GM12874 (cell line): ENCODE results near the gene SERPINB2.

Experiments
- CTCF ChIP-seq: IDR thresholded peaks from 2 replicates; pipeline ENCODE4 v1.5.1; 2011; ENCODE audit warnings: low read depth, mild to moderate bottlenecking, control low read depth, low read length, moderate library complexity; ENCODE audit not compliant: insufficient read depth

The SERPINB2 gene

GRCh38 chr18:63897072-63897471 lies 9.6 kb downstream of the SERPINB2 start:
- no peak for TF ChIP-seq CTCF

- TF ChIP-seq CTCF: no peak
Measured at GRCh38 chr18:63899206-63899605, 11.7 kb downstream of the SERPINB2 start.

GRCh38 chr18:63903851-63904570 lies 16.5 kb downstream of the SERPINB2 start:
- no peak for TF ChIP-seq CTCF

GRCh38 chr18:63904694-63905093 lies 17.2 kb downstream of the SERPINB2 start:
- no peak for TF ChIP-seq CTCF

- no peak for TF ChIP-seq CTCF
Measured at GRCh38 chr18:63905361-63905760, 17.9 kb downstream of the SERPINB2 start.

- TF ChIP-seq CTCF: no peak
Measured at GRCh38 chr18:63906056-63906455, 18.6 kb downstream of the SERPINB2 start.

- no peak for TF ChIP-seq CTCF
Measured at GRCh38 chr18:63907664-63908063, 20.2 kb downstream of the SERPINB2 start, which contains the start of gene SERPINB10. Gene SERPINB10 (plus strand): TSS chr18:63907958. CDS start chr18:63915511, 7,553 bp downstream.

GRCh38 chr18:63908858-63909257 lies 21.4 kb downstream of the SERPINB2 start:
- no peak for TF ChIP-seq CTCF
